T47D (cell line): ENCODE data around the gene ARHGAP31.
"Not testable (repeated sequence)": the region's sequence is repeated elsewhere in the genome, so short reads cannot be mapped to it uniquely, and the experiment has no call there.

Experiments
- DNase-seq, 2 experiments: peaks; one replicate each; pipeline versions ENCODE4 v3.0.0 to v3.0.0-alpha.2; 2011 to 2012; ENCODE audit warnings: low read depth in 1 of 2, low spot score in 1 of 2
- JUND ChIP-seq: IDR thresholded peaks from 2 replicates; pipeline ENCODE4 v1.6.1; 2012; ENCODE audit warnings: low read depth
- in situ Hi-C: cut with HindIII; loops from 2 replicates; pipeline ENCODE4 v1.10.0; 2016; ENCODE audit warnings: low sequenced_read_pairs, low pct_unique_long_range_greater_than_20kb

Gene ARHGAP31

GRCh38 chr3:119293871-119294695, at the start of gene ARHGAP31:
Gene ARHGAP31 (plus strand): TSS chr3:119294383. CDS start chr3:119294905, 522 bp downstream.
- TF ChIP-seq JUND = no peak
- in situ Hi-C loops = no loop called here
- peak; percentile 43 to 58 for DNase-seq

GRCh38 chr3:119245778-119246177, 48.4 kb upstream of the ARHGAP31 start:
- no peak for DNase-seq
- in situ Hi-C loops = no loop called here
- no peak for TF ChIP-seq JUND

GRCh38 chr3:119255214-119255613, 39.0 kb upstream of the ARHGAP31 start:
- in situ Hi-C loops = no loop called here
- TF ChIP-seq JUND = no peak
- no peak for DNase-seq

GRCh38 chr3:119257111-119257510, 37.1 kb upstream of the ARHGAP31 start:
- peak in 1 of 2 experiments; percentile 84 for DNase-seq
- no peak for TF ChIP-seq JUND
- in situ Hi-C loops = no loop called here

GRCh38 chr3:119257654-119258410, 36.4 kb upstream of the ARHGAP31 start:
- TF ChIP-seq JUND = no peak
- peak in 1 of 2 experiments; percentile 82 for DNase-seq
- in situ Hi-C loops = no loop called here

GRCh38 chr3:119258915-119259314, 35.3 kb upstream of the ARHGAP31 start:
- no peak for TF ChIP-seq JUND
- no peak for DNase-seq
- in situ Hi-C loops = no loop called here

- in situ Hi-C loops = no loop called here
- no peak for TF ChIP-seq JUND
- no peak for DNase-seq
Measured at GRCh38 chr3:119259821-119260220, 34.4 kb upstream of the ARHGAP31 start.

- DNase-seq = no peak
- no peak for TF ChIP-seq JUND
- in situ Hi-C loops = no loop called here
Measured at GRCh38 chr3:119261055-119261454, 33.1 kb upstream of the ARHGAP31 start.

- DNase-seq, in situ Hi-C loops: not testable (repeated sequence)
Measured at GRCh38 chr3:119270212-119270611, 24.0 kb upstream of the ARHGAP31 start.

GRCh38 chr3:119276680-119277079, 17.5 kb upstream of the ARHGAP31 start:
- no peak for TF ChIP-seq JUND
- in situ Hi-C loops = no loop called here
- peak in 1 of 2 experiments; percentile 19 for DNase-seq

GRCh38 chr3:119279101-119279554, 15.1 kb upstream of the ARHGAP31 start:
- peak in 1 of 2 experiments; percentile 66 for DNase-seq
- in situ Hi-C loops = no loop called here
- no peak for TF ChIP-seq JUND

GRCh38 chr3:119279584-119280243, 14.5 kb upstream of the ARHGAP31 start:
- TF ChIP-seq JUND = no peak
- in situ Hi-C loops = no loop called here
- no peak for DNase-seq
